Stimulated activated CD8-positive, alpha-beta memory T cell treated with anti-CD3 and anti-CD28 coated beads, Interleukin-7, amount 100 ng/mL, for 1 hour (primary cell): ENCODE data around the gene NVL.

Source experiments
- DNase-seq, 2 donors: peaks; one replicate each; pipeline ENCODE4 v3.0.0-alpha.2; 2020; ENCODE audit warnings: low read depth in 2 of 2

The NVL gene

DNA sequence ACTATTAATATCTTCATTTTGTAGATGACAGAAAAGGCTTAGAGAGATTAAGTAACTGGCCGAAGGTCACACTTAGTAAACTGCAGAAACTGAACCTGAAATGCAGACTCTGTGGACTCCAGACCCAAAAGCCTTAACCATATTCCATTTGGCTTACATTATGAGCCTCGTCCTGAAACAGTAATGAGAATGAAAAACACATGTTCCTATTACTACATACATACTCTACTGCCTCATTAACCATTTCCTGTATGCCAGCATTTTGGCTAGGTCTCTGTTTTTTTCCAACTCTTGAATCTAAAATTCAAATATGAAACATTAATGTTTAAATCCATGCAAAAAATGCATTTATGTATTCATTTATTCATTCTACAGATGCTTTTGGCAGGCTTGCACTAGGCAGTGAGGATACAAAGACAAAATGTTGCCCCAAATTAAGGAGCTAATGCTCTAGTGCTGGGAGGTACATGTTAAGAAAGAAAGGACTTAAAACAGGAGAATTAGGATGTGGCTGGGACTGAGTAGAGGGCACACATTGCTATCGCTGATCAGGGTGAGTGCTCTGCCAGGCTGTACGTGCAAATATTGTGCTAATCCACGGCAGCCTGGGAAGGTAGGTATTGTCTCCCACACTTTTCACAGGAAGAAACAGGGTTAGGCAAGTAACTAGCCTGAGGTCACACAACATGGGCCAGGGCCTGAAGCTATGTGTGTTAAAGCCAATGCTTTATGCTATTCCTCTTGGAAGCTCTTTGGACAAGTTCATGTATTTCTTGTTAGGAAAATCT lies 133.0 kb downstream of the NVL start:
- DNase-seq: no peak

- no peak for DNase-seq
Measured at GRCh38 chr1:224193319-224193966, 136.5 kb downstream of the NVL start.

- DNase-seq: no peak
Measured at GRCh38 chr1:224192082-224192788, 137.7 kb downstream of the NVL start.

DNA sequence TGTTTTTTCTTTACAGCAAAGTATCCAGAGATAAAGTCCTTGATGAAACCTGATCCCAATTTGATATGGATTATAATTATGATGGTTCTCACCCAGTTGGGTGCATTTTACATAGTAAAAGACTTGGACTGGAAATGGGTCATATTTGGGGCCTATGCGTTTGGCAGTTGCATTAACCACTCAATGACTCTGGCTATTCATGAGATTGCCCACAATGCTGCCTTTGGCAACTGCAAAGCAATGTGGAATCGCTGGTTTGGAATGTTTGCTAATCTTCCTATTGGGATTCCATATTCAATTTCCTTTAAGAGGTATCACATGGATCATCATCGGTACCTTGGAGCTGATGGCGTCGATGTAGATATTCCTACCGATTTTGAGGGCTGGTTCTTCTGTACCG lies 140.4 kb downstream of the NVL start:
- DNase-seq: no peak

DNA sequence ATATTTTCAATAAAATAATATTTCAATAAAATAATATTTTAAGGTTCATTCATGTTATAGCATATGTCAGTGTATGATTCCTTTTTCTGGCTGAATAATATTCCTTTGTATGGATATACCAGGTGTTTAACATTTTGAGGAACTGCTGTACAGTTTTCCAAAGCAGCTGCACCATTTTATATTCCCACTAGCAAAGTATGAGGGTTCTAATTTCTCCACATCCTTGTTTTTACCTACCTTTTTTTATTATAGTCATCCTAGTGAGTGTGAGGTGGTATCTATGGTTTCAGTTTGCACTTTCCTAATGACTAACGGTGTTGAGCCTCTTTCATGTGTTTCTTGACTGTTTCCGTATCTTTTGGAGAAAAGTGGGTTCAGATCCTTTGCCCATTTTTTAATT lies 141.7 kb downstream of the NVL start:
- no peak for DNase-seq

DNA sequence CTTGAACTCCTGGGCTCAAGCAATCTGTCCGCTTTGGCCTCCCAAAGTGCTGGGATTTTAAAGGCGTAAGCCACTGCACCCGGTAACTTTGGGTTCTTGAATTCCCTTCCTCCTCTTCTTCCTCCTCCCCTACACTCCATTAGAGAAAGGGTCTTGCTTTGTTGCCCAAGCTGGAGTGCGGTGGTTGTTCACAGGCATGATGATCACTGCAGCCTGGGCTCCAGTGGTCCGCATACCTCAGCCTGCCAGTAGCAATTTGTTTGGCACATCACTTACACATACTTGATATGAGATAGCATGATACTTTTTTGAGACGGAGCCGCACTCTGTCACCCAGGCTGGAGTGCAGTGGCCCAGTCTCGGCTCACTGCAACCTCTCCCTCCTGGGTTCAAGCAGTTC lies 144.8 kb downstream of the NVL start:
- no peak for DNase-seq

GRCh38 chr1:224183591-224184312 lies 146.2 kb downstream of the NVL start:
- peak; percentile 26 to 28 for DNase-seq

DNA sequence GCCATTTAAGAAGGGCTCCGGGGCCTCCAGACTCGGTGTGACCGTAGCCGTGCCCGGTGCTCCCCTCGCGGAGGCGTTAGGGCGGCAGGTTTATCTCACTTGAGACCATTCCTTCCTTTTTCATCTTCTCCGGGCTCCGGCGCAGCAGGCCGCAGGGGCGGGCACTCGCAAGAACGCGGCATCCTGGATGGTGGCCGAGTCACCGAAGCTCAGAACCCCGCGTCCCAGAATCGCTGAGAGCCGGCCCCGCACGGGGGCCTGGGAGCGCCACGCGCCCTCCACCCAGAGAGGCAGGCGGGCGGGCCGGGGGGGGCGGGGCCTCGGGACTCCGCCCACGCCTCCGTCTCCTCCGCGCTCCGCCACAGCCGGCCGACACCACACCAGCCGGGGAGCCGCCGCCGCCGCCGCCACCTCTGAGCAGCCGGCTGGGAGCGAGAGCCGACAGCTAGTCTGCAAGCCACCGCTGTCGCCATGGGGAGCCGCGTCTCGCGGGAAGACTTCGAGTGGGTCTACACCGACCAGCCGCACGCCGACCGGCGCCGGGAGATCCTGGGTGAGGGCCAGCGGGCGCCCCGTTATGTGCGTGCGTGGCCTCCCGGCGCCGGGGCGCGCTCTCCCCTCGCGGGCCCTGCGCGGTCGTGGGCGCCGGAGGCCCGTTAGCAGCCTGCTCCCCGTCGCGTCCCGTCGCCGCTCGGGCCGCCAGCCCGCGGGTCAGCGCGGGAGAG lies 146.9 kb downstream of the NVL start, which contains the start of gene DEGS1:
Gene DEGS1 (plus strand): TSS at position 375 of the 725 bp plus-strand sequence. CDS start 97 bp downstream, at position 472.
- peak; percentile 53 to 65 for DNase-seq

GRCh38 chr1:224182057-224182865 lies 147.7 kb downstream of the NVL start:
- no peak for DNase-seq

GRCh38 chr1:224181453-224181810 lies 148.5 kb downstream of the NVL start:
- DNase-seq: no peak

- no peak for DNase-seq
Measured at GRCh38 chr1:224180783-224181452, 149.1 kb downstream of the NVL start.

DNA sequence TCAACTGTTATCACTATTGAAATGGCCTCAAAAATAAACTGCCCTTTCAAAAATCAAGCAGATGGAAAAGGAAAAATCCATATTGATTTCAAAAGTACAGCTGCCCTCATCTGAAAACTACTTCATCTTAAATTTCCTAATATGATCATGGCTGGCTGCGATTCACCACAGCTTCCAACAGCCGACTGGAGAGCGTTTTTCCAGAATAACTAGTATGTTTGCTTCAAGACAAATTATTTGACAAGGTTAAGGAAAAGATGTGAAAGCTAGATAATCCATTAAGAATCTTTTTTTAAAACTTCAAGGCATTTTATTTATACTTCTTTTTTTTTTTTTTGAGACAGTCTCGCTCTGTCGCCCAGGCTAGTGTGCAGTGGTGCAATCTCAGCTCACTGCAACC lies 151.1 kb downstream of the NVL start:
- DNase-seq: no peak

DNA sequence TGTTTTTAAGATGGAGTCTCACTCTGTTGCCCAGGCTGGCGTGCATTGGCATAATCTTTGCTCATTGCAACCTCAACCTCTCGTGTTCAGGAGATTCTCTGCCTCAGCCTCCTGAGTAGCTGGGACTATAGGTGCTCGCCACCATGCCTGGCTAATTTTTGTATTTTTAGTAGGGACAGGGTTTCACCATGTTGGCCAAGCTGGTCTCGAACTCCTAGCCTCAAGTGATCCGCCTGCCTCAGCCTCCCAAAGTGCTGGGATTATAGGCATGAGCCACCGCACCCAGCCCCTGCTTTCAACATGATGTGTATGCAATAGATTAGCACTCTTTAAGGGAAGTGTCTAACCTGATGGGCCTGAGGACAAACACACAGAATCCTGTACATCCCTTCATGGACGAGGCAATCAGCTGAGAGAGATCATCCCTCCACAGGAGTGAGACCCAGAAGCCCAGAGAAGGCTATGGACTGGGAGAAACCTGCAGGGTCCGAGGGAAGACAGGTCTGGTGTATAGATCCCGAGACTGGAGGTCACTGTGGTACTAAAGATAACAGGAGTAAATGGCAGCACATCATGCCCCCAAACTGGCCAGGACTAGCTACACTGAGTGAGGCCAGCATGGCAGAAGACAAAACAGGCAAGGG lies 152.5 kb downstream of the NVL start:
- no peak for DNase-seq
